Stomach (tissue), 19 donors: Measurements from ENCODE around the gene RIMS3. TPM values are rescaled to one million over a fixed set of nuclear protein-coding genes. Genes with fewer than 3 reads are reported as not detected.

Source experiments
- DNase-seq, 2 donors: peaks; one replicate each; pipeline versions ENCODE4 v3.0.0 to v3.0.0-alpha.2; 2013 to 2019
- H3K27ac ChIP-seq, 5 donors: fragments of 200-600 bp in 4 of 5; sonication (generic) in 4 of 5; one replicate each; pipeline ENCODE4 v1.5.1; 2013 to 2019; ENCODE audit warnings: mild to moderate bottlenecking in 1 of 5, moderate library complexity in 1 of 5
- H3K27me3 ChIP-seq, 3 donors: fragments of 200-600 bp; sonication (generic); one replicate each; pipeline ENCODE4 v1.5.1; 2017 to 2019; ENCODE audit warnings: mixed run types in 1 of 3
- H3K36me3 ChIP-seq, 4 donors: fragments of 200-600 bp; sonication (generic); 1 replicate in 3 of 4; 2 replicates in 1 of 4; pipeline ENCODE4 v1.5.1; 2016 to 2019
- H3K4me1 ChIP-seq, 4 donors: fragments of 200-600 bp; sonication (generic); one replicate each; pipeline ENCODE4 v1.5.1; 2016 to 2019
- H3K4me3 ChIP-seq, 4 donors: fragments of 200-600 bp; sonication (generic) in 3 of 4; one replicate each; pipeline ENCODE4 v1.5.1; 2016 to 2019; ENCODE audit warnings: mild to moderate bottlenecking in 1 of 4
- H3K9me3 ChIP-seq, 4 donors: fragments of 200-600 bp; sonication (generic); one replicate each; pipeline ENCODE4 v1.5.1; 2016 to 2019
- EP300 ChIP-seq: sonication (generic); formaldehyde crosslinking; IDR thresholded peaks from one replicate; pipeline ENCODE4 v1.6.1; 2017; ENCODE audit warnings: antibody characterized with exemption
- POLR2A ChIP-seq, 4 donors: fragments of 450-650 bp; IDR thresholded peaks; one replicate each; pipeline ENCODE4 v1.6.1; 2016; ENCODE audit warnings: antibody characterized with exemption in 4 of 4, control low read depth in 2 of 4, mild to moderate bottlenecking in 1 of 4, moderate library complexity in 1 of 4
- POLR2AphosphoS5 ChIP-seq, 3 donors: sonication (generic); formaldehyde crosslinking; IDR thresholded peaks; one replicate each; pipeline ENCODE4 v1.6.1; 2016; ENCODE audit warnings: antibody characterized with exemption in 3 of 3
- WGBS, 5 donors: extraction: QIAGEN DNeasy Blood & Tissue Kit in 3 of 5; methylation state at CpG; one replicate each; pipeline versions ENCODE4 v1.1.5 to v1.1.7; 2013 to 2018; 5-methylcytosine and 5-hydroxymethylcytosine counted together
- intact Hi-C: fragments of 100-400 bp; cut with DNase I; formaldehyde crosslinking; loops from one replicate; pipeline ENCODE4 v1.15.1; 2023; ENCODE audit warnings: low total_unique reads
- long read RNA-seq, 10 donors: transcript quantifications; one replicate each; lab custom pipeline, GENCODE V29; 2026
- polyA plus RNA-seq, 3 donors: library from polyadenylated mRNA; stranded (reverse); fragments of 200-250 nt; gene quantifications; one replicate each; pipeline ENCODE4 v1.2.3, GENCODE V29; 2013
- total RNA-seq, 5 donors: library from RNA; depleted of rRNA; stranded (reverse); fragments of >200 nt; gene quantifications; one replicate each; pipeline versions ENCODE4 v1.1.0 to v1.2.3, GENCODE V29; 2014 to 2016
- TF ChIP-seq, protein P1 (sequence below), 7 experiments: fragments of 450-650 bp in 4 of 7; fragments of 200-600 bp in 3 of 7; sonication (generic) in 3 of 7; IDR thresholded peaks; one replicate each; pipeline ENCODE4 v1.5.1; 2016 to 2019; ENCODE audit warnings: antibody characterized with exemption in 7 of 7, control low read depth in 2 of 7, mild to moderate bottlenecking in 1 of 7
- donor health status: healthy with polysubstance abuse.
- donor health status: Bipolar disorder and iron deficiency.
- donor health status: healthy.

The RIMS3 gene
- total RNA-seq (1 to 10 TPM in 4 of 5 donors, under 1 TPM in 1; 0.45 to 4.7 (median 3.9) TPM), polyA plus RNA-seq (1 to 10 TPM in 2 of 3 donors, under 1 TPM in 1; 0.63 to 2.2 (median 1.2) TPM)
- long read RNA-seq, donor 1, full-length matches to known transcripts, result 1 of 1 reads
- long read RNA-seq, donor 1, partial matches to known transcripts, result 0 of 1 reads
- long read RNA-seq, donor 1, other reads (novel, unspliced or antisense), result 0 of 1 reads
- long read RNA-seq, donor 2, result 0 reads
- long read RNA-seq, donor 3, partial matches to known transcripts, result 6 of 6 reads
- long read RNA-seq, donor 3, other reads (novel, unspliced or antisense), result 0 of 6 reads
- long read RNA-seq, donor 4, result 0 reads
- long read RNA-seq, donor 5, full-length matches to known transcripts, result 1 of 1 reads
- long read RNA-seq, donor 5, partial matches to known transcripts, result 0 of 1 reads
- long read RNA-seq, donor 5, other reads (novel, unspliced or antisense), result 0 of 1 reads
- long read RNA-seq, donor 6, result 0 reads
- long read RNA-seq, donor 7, result 0 reads
- long read RNA-seq, donor 8, full-length matches to known transcripts, result 2 of 2 reads
- long read RNA-seq, donor 8, partial matches to known transcripts, result 0 of 2 reads
- long read RNA-seq, donor 8, other reads (novel, unspliced or antisense), result 0 of 2 reads
- long read RNA-seq, donor 9, result 0 reads
- long read RNA-seq, donor 10, full-length matches to known transcripts, result 1 of 1 reads
- long read RNA-seq, donor 10, partial matches to known transcripts, result 0 of 1 reads
- long read RNA-seq, donor 10, other reads (novel, unspliced or antisense), result 0 of 1 reads

DNA sequence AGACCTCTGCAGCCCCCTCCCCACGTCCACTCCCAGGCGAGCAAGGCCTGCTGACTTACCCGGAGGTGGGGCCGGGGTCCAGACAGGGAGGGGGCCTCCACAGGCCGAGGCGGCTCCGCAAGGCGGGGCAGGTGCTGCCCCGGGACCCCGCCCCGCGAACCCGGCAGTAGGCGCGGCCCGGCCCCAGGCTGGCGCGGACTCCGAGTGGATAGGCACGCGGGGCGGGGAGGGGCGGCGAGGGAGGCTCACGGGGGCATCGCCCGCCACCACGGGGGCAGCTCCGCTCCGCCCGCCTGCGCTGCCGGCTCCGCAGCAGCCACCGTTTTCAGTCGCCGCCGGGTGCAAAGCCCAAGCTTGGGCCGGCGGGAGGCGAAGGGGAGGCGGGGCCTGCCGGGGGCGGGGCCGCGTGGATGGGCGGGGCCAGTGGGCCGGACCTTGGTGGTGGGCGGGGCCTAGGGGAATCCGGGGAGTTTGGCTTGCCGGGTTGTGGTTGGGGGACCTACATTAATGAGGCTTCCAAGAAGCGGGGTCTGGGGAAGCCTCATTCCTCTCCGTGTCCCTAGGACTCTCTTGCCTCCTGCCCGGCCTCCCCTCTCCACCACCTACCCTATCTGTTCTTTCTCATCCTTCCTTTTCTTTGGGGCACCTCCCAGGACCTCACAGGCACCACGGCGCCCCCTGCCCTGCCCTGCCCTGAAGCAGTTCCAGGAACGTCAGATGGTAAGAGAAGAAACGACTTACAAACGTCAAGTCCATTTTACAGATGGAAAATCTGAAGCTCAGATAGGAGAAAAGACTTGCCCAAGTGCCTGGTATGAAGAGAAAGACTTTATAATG is at the start of gene RIMS3:
Gene RIMS3, minus strand, starts transcription at position 348 of the 837 bp plus-strand sequence. CDS start 23,757 bp downstream, outside the sequence.
- intact Hi-C loops, result no loop called here

DNA sequence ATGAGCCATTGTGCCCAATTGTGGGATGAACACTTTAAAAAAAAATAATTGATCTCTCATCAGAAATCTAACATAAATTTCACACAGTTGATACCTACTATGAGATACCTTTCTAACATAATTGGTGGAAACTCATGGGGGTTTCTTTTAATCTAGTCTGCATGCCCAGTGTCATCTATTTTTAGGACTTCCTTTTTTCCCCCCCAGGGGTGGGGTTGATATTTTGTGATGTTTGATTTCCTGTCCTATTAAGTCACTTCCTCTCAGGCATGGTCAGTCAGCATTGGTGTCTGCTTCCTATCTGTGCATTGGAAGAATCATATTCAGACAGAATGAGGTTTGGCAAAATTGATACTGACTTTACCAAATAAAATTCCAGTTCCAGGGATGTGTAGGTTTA is 47.5 kb upstream of the RIMS3 start:
- Histone ChIP-seq H3K27me3 (no peaks in the 10 kb centered on the region), H3K4me1 (peaks cover 68 to 97% (median 82%) of the 10 kb centered on the region in 4 donors), H3K36me3 (no peaks in the 10 kb centered on the region), H3K4me3 (no peak overlapping the region), H3K9me3 (no peaks in the 10 kb centered on the region), H3K27ac (peak overlapping the region; percentile 13 to 86 (median 80))
- no peak for TF ChIP-seq POLR2A (IDR thresholded peaks at IDR 0.05)
- TF ChIP-seq, protein P1, sequence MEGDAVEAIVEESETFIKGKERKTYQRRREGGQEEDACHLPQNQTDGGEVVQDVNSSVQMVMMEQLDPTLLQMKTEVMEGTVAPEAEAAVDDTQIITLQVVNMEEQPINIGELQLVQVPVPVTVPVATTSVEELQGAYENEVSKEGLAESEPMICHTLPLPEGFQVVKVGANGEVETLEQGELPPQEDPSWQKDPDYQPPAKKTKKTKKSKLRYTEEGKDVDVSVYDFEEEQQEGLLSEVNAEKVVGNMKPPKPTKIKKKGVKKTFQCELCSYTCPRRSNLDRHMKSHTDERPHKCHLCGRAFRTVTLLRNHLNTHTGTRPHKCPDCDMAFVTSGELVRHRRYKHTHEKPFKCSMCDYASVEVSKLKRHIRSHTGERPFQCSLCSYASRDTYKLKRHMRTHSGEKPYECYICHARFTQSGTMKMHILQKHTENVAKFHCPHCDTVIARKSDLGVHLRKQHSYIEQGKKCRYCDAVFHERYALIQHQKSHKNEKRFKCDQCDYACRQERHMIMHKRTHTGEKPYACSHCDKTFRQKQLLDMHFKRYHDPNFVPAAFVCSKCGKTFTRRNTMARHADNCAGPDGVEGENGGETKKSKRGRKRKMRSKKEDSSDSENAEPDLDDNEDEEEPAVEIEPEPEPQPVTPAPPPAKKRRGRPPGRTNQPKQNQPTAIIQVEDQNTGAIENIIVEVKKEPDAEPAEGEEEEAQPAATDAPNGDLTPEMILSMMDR (IDR thresholded peaks at IDR 0.05), result no peak
- no peak for TF ChIP-seq EP300
- TF ChIP-seq POLR2AphosphoS5 (IDR thresholded peaks at IDR 0.05), result no peak
- intact Hi-C loops, result no loop called here
- peak in 1 of 2 donors; percentile 32 for DNase-seq

More for the DNA sequence above, at the start of gene RIMS3:
- Histone ChIP-seq H3K27ac (peak within 1 kb of the TSS in 4 of 5 donors; percentile 29 to 78 (median 64)), H3K4me3 (peak within 1 kb of the TSS; percentile 69 to 81 (median 74)), H3K9me3 (no peaks in the 10 kb centered on the region), H3K4me1 (peaks cover 22 to 47% (median 36%) of the 10 kb centered on the region in 4 donors), H3K36me3 (no peaks in the 10 kb centered on the region), H3K27me3 (no peaks in the 10 kb centered on the region)
- WGBS, 5 donors, result 1 to 2% (median 2%) methylated on average over 16 to 59 of the region's 59 CpGs
- peak; percentile 83 to 92 for DNase-seq
- TF ChIP-seq EP300 (no peak), POLR2A (IDR thresholded peaks at IDR 0.05) (no peak), POLR2AphosphoS5 (IDR thresholded peaks at IDR 0.05) (peak in 1 of 3 donors; percentile 24)
- TF ChIP-seq, protein P1 (IDR thresholded peaks at IDR 0.05), result no peak

DNA sequence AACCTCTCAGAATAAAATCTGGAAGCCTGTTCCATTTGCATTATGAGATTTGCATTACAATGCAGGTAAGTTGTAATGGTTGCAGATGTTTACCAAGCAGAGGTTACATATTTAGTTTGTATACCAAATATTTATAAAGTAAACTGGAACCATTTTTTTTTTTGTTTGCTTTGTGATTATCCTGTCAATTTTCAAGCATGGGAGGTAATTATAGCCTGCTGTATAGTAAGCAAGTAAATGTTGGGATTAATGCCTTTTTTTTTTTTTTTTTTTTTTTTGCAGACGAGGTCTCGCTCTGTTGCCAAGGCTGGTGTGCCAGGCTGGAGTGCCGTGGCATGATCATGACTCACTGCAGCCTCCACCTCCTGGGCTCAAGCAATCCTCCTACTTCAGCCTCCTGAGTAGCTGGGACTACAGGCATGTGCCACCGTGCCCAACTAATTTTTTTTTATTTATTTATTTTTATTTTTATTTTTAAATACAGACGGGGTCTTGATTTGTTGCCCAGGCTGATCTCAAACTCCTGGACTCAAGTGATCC is 47.0 kb upstream of the RIMS3 start:
- 46 to 62% (median 53%) methylated on average over 5 of the region's 5 CpGs for WGBS, 5 donors
- peak in 1 of 2 donors; percentile 55 for DNase-seq
- peak overlapping the region; percentile 13 to 86 (median 80) for H3K27ac ChIP-seq
- H3K36me3 ChIP-seq, result no peaks in the 10 kb centered on the region
- no peaks in the 10 kb centered on the region for H3K9me3 ChIP-seq
- no peaks in the 10 kb centered on the region for H3K27me3 ChIP-seq
- H3K4me3 ChIP-seq, result no peak overlapping the region
- peaks cover 62 to 94% (median 80%) of the 10 kb centered on the region in 4 donors for H3K4me1 ChIP-seq
- intact Hi-C loops, result no loop called here
- no peak for TF ChIP-seq EP300
- TF ChIP-seq POLR2AphosphoS5 (IDR thresholded peaks at IDR 0.05), result no peak
- TF ChIP-seq, protein P1 (IDR thresholded peaks at IDR 0.05), result no peak
- no peak for TF ChIP-seq POLR2A (IDR thresholded peaks at IDR 0.05)
